HEK293T (cell line): ENCODE data around the gene FBXL5.

Source experiments
- CTCF ChIA-PET: fragments of 350-600 bp; formaldehyde crosslinking; extraction: SDS; loops from one replicate; lab custom pipeline; 2021; ENCODE audit warnings: antibody characterized with exemption, inconsistent platforms; lab: Yijun Ruan, JAX
- POLR2A ChIA-PET: fragments of 350-600 bp; formaldehyde crosslinking; extraction: SDS; loops from one replicate; lab custom pipeline; 2020; ENCODE audit warnings: antibody characterized with exemption, inconsistent platforms; lab: Yijun Ruan, JAX
- DNase-seq: peaks from one replicate; pipeline ENCODE4 v3.0.0; 2012; ENCODE audit warnings: mixed read lengths; ENCODE audit errors: extremely low spot score
- ARNT ChIP-seq: fragments of 450-650 bp; IDR thresholded peaks from 2 replicates; pipeline ENCODE4 v1.6.1; 2017; ENCODE audit warnings: mild to moderate bottlenecking
- BHLHE40 ChIP-seq: fragments of 450-650 bp; IDR thresholded peaks from 2 replicates; pipeline ENCODE4 v1.6.1; 2016; ENCODE audit warnings: mild to moderate bottlenecking, moderate library complexity, borderline replicate concordance
- CTBP1 ChIP-seq: fragments of 450-650 bp; IDR thresholded peaks from 2 replicates; pipeline ENCODE4 v1.6.1; 2016; ENCODE audit warnings: borderline replicate concordance
- ELF4 ChIP-seq: fragments of 450-650 bp; IDR thresholded peaks from 2 replicates; pipeline ENCODE4 v1.6.1; 2017; ENCODE audit warnings: antibody characterized with exemption
- FOXA1 ChIP-seq: fragments of 450-650 bp; IDR thresholded peaks from 2 replicates; pipeline ENCODE4 v1.6.1; 2016; ENCODE audit warnings: mild to moderate bottlenecking
- FOXK2 ChIP-seq: fragments of 450-650 bp; IDR thresholded peaks from 2 replicates; pipeline ENCODE4 v1.6.1; 2016; ENCODE audit warnings: mild to moderate bottlenecking
- FOXM1 ChIP-seq: fragments of 450-650 bp; IDR thresholded peaks from 2 replicates; pipeline ENCODE4 v1.6.1; 2017; ENCODE audit warnings: mild to moderate bottlenecking, borderline replicate concordance
- HDGF ChIP-seq: fragments of 450-650 bp; IDR thresholded peaks from 2 replicates; pipeline ENCODE4 v1.6.1; 2017; ENCODE audit warnings: antibody characterized with exemption, borderline replicate concordance
- L3MBTL2 ChIP-seq: fragments of 450-650 bp; conservative IDR thresholded peaks from 2 replicates; pipeline ENCODE4 v1.6.1; 2016; ENCODE audit warnings: mild to moderate bottlenecking
- LEF1 ChIP-seq: fragments of 450-650 bp; IDR thresholded peaks from 2 replicates; pipeline ENCODE4 v1.6.1; 2017; ENCODE audit warnings: mild to moderate bottlenecking, borderline replicate concordance
- NFRKB ChIP-seq: fragments of 450-650 bp; IDR thresholded peaks from 2 replicates; pipeline ENCODE4 v1.6.1; 2016; ENCODE audit warnings: mild to moderate bottlenecking, moderate library complexity
- PKNOX1 ChIP-seq: fragments of 450-650 bp; IDR thresholded peaks from 2 replicates; pipeline ENCODE4 v1.6.1; 2016
- SP1 ChIP-seq: fragments of 450-650 bp; IDR thresholded peaks from 2 replicates; pipeline ENCODE4 v1.6.1; 2017
- SUZ12 ChIP-seq: fragments of 450-650 bp; IDR thresholded peaks from 2 replicates; pipeline ENCODE4 v1.6.1; 2016; ENCODE audit warnings: mild to moderate bottlenecking
- TARDBP ChIP-seq: fragments of 450-650 bp; IDR thresholded peaks from 2 replicates; pipeline ENCODE4 v1.6.1; 2016
- ZNF384 ChIP-seq: fragments of 450-650 bp; IDR thresholded peaks from 2 replicates; pipeline ENCODE4 v1.6.1; 2016

The FBXL5 gene

GRCh38 chr4:15695240-15695699, 40.1 kb upstream of the FBXL5 start:
- ChIA-PET CTCF (no interaction called here), POLR2A (no interaction called here)
- no peak for DNase-seq
- TF ChIP-seq PKNOX1, result no peak
- no peak for TF ChIP-seq SP1
- no peak for TF ChIP-seq CTBP1
- TF ChIP-seq ELF4, result no peak
- TF ChIP-seq L3MBTL2, result no peak
- no peak for TF ChIP-seq LEF1
- no peak for TF ChIP-seq TARDBP
- TF ChIP-seq FOXM1, result no peak
- TF ChIP-seq FOXA1, result no peak
- TF ChIP-seq HDGF, result no peak

DNA sequence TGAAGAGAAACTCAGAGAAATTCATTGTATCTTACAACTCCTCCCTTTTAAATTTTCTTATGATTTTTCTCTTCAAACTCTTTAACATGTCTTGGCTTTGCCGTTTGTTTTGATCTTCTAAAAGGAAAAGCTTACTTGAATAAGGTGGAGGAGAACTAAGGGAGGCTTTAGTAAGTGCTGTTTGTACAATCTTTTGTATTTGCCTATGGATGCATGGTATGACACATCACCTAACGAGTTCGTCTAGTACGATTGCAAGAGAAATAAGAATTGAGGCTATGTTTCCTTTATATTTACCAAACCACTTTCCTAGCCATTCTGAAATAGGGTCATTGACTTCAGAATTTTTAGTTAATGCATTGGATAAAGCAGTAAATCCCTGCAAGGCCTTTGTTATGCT, 39.3 kb upstream of the FBXL5 start:
- DNase-seq, result no peak
- ChIA-PET POLR2A (no interaction called here), CTCF (no interaction called here)
- TF ChIP-seq HDGF (no peak), ARNT (no peak), BHLHE40 (no peak)

DNA sequence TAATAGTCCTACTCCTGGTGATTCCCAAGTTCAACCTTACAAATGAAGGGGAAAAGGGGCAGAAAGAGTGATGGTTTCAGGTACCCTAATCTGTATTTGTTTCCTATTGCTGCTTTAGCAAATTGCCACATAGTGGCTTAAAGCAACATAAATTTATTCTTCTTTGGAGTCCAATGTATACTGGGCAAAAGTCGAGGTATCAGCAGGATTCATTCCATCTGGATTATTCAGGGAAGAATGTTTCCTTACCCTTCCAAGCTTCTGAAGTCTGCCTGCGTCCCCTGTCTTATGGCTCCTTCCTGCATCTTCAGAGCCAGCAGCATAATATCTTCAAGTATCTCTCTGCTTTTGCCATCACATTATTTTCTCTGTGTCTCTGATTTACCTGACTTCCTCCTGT, 37.4 kb upstream of the FBXL5 start:
- ChIA-PET CTCF (no interaction called here), POLR2A (interaction anchor here (1.2 kb wide), 1 partner anchor 11 kb away, joined by 3 read pairs; the partner anchor contains the start of gene FAM200B)
- DNase-seq, result no peak

GRCh38 chr4:15691346-15692135, 36.4 kb upstream of the FBXL5 start:
- CTCF ChIA-PET, result no interaction called here
- DNase-seq, result no peak

More for the DNA sequence above, 37.4 kb upstream of the FBXL5 start:
- TF ChIP-seq L3MBTL2 (no peak), BHLHE40 (no peak), ZNF384 (no peak), PKNOX1 (no peak), ARNT (no peak), NFRKB (no peak), FOXM1 (no peak), ELF4 (no peak), SUZ12 (no peak), TARDBP (no peak), FOXK2 (no peak), SP1 (no peak), CTBP1 (no peak), FOXA1 (no peak), HDGF (no peak)

DNA sequence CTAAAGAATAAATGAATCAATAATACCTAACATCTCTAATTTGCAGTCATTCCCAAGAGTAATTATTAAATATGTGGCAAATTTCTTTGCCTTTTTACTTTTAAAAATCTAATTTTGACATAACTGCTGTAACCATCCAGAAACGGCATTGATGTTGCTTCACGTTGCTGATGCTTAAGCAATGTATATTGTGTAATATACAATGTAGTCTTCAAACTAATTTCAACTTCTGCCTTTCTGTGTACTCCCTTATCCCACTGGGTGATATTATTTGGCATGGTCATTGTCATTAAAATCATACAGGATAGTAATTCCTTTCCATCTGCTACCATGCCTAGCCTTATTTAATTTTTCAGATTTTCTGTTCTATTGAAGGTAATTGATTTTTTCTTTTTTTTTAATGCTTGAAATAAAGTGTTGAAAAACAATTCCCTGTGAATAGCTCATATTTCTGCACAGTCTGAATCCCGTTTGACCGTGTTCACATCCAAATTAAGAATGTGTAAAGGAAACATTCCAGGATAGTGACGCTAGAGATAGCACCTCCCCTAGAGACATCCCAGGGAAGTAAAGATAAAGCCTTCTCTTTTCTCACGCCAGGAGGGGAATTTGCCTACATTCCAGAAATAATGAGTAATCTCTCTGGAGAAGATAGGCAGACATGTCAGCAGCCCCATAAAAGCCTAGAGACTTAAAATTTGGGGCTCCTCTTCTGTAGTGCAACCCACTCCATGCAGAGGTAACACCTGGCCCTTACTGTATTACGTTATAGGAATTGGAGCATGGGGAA, 35.1 kb upstream of the FBXL5 start:
- CTCF ChIA-PET, result no interaction called here
- no peak for DNase-seq
- POLR2A ChIA-PET, result interaction anchor here (0.9 kb wide), 1 partner anchor 8 kb away, joined by 3 read pairs; no protein-coding TSS in a partner anchor
- TF ChIP-seq PKNOX1 (no peak), BHLHE40 (no peak), LEF1 (no peak), CTBP1 (no peak), ELF4 (no peak), SUZ12 (no peak), L3MBTL2 (no peak), SP1 (no peak), FOXM1 (no peak), FOXK2 (no peak), HDGF (no peak), ARNT (no peak)

More at GRCh38 chr4:15691346-15692135, 36.4 kb upstream of the FBXL5 start:
- TF ChIP-seq FOXA1, result no peak
- no peak for TF ChIP-seq ELF4
- no peak for TF ChIP-seq FOXK2
- no peak for TF ChIP-seq HDGF
- no peak for TF ChIP-seq SUZ12
- TF ChIP-seq TARDBP, result no peak
- TF ChIP-seq PKNOX1, result no peak
- no peak for TF ChIP-seq LEF1
- no peak for TF ChIP-seq ZNF384
- TF ChIP-seq SP1, result no peak
- no peak for TF ChIP-seq ARNT
- no peak for TF ChIP-seq CTBP1
- no peak for TF ChIP-seq L3MBTL2
- TF ChIP-seq FOXM1, result no peak
- TF ChIP-seq BHLHE40, result no peak
- TF ChIP-seq NFRKB, result no peak
- POLR2A ChIA-PET, result no interaction called here
